Astrocyte (in vitro differentiated cells and primary cell): ENCODE data around the gene FMN2. TPM values are rescaled to one million over a fixed set of nuclear protein-coding genes. Genes with fewer than 3 reads are reported as not detected.

Experiments
- DNase-seq: peaks from one replicate; pipeline ENCODE4 v3.0.0-alpha.2; 2010; ENCODE audit warnings: low read depth
- FAIRE-seq: peaks from 2 replicates; lab custom pipeline; 2011; peaks lifted over from hg19 to GRCh38; lab: Jason Lieb, UNC
- H2AFZ ChIP-seq: 2 replicates; pipeline ENCODE4 v1.6.0; 2012; ENCODE audit warnings: low read depth, low read length, inconsistent platforms
- H3K27ac ChIP-seq: 2 replicates; pipeline ENCODE4 v1.5.1; 2011; ENCODE audit warnings: low read depth, low read length, inconsistent platforms
- H3K27me3 ChIP-seq: 2 replicates; pipeline ENCODE4 v1.6.0; 2011; ENCODE audit warnings: low read length, inconsistent platforms; ENCODE audit not compliant: insufficient read depth
- H3K36me3 ChIP-seq: 2 replicates; pipeline ENCODE4 v1.5.1; 2011; ENCODE audit warnings: low read length, inconsistent platforms; ENCODE audit not compliant: insufficient read depth
- H3K4me1 ChIP-seq: 2 replicates; pipeline ENCODE4 v1.5.1; 2011; ENCODE audit warnings: low read length, inconsistent platforms; ENCODE audit not compliant: insufficient read depth
- H3K4me2 ChIP-seq: 2 replicates; pipeline ENCODE4 v1.6.0; 2012; ENCODE audit warnings: low read length, inconsistent platforms
- H3K4me3 ChIP-seq: 2 replicates; pipeline ENCODE4 v1.5.1; 2011; ENCODE audit warnings: low read depth, mild to moderate bottlenecking, low read length, inconsistent platforms; ENCODE audit not compliant: insufficient read depth
- H3K79me2 ChIP-seq: 2 replicates; pipeline ENCODE4 v1.6.0; 2012; ENCODE audit warnings: mild to moderate bottlenecking, low read length, inconsistent platforms; ENCODE audit not compliant: insufficient read depth
- H3K9ac ChIP-seq: 2 replicates; pipeline ENCODE4 v1.6.0; 2012; ENCODE audit warnings: mild to moderate bottlenecking, low read length, inconsistent platforms
- H3K9me3 ChIP-seq: 2 replicates; pipeline ENCODE4 v1.5.1; 2012; ENCODE audit warnings: low read depth, mild to moderate bottlenecking, low read length, inconsistent platforms; ENCODE audit not compliant: insufficient read depth
- H4K20me1 ChIP-seq: 2 replicates; pipeline ENCODE4 v1.6.0; 2012; ENCODE audit warnings: low read length, inconsistent platforms; ENCODE audit not compliant: insufficient read depth
- H3K27ac Mint-ChIP-seq: one replicate; pipeline ENCODE4 v1.8.0; 2021; ENCODE audit warnings: mild to moderate bottlenecking, mixed read lengths; ENCODE audit not compliant: unreplicated experiment
- H3K27me3 Mint-ChIP-seq: one replicate; pipeline ENCODE4 v1.8.0; 2021; ENCODE audit warnings: low read depth, mixed read lengths; ENCODE audit not compliant: unreplicated experiment
- H3K36me3 Mint-ChIP-seq: one replicate; pipeline ENCODE4 v1.8.0; 2021; ENCODE audit warnings: low read depth, mixed read lengths; ENCODE audit not compliant: unreplicated experiment
- H3K4me1 Mint-ChIP-seq: one replicate; pipeline ENCODE4 v1.8.0; 2021; ENCODE audit warnings: low read depth, mixed read lengths; ENCODE audit not compliant: unreplicated experiment
- H3K4me3 Mint-ChIP-seq: one replicate; pipeline ENCODE4 v1.8.0; 2021; ENCODE audit warnings: mild to moderate bottlenecking, moderate library complexity, mixed read lengths; ENCODE audit not compliant: unreplicated experiment
- H3K9me3 Mint-ChIP-seq: one replicate; pipeline ENCODE4 v1.8.0; 2021; ENCODE audit warnings: mild to moderate bottlenecking, mixed read lengths; ENCODE audit not compliant: unreplicated experiment
- EZH2 ChIP-seq: IDR thresholded peaks from 2 replicates; pipeline ENCODE4 v1.6.1; 2012; ENCODE audit warnings: mild to moderate bottlenecking, low read length, inconsistent platforms; ENCODE audit not compliant: insufficient read depth
- total RNA-seq: library from RNA; stranded (reverse); gene quantifications from 2 replicates; pipeline ENCODE4 v1.2.1, GENCODE V29; 2021
- TF ChIP-seq, protein P1 (sequence below): IDR thresholded peaks from 2 replicates; pipeline ENCODE4 v1.5.1; 2011; ENCODE audit warnings: low read depth, mild to moderate bottlenecking, inconsistent platforms, low read length, moderate library complexity; ENCODE audit not compliant: insufficient read depth

FMN2 gene
- total RNA-seq, 1 donor from 2014 or later, result 2.4 TPM

DNA sequence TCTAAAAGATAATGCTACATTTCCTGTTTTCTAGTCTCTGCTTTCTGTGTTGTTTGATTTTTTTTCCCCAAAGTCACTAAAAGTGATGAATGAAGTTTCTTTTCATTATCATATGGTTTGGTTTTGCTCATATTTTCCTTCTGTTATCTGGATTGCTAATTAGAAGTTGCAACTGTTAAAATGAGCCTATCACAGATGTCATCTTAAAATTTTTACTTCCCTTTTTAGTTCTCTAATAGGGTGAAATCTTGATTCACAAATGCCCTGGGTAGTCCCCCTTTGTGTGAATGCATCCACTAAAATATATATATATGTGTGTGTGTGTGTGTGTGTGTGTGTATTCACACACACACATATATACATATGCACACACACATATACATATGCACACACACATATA is 376.2 kb downstream of the FMN2 start:
- no peaks in the 10 kb centered on the region for H3K79me2 ChIP-seq
- H3K9me3 ChIP-seq, result no peaks in the 10 kb centered on the region
- peaks cover 2% of the 10 kb centered on the region for H3K27me3 Mint-ChIP-seq
- H3K4me2 ChIP-seq, result no peak overlapping the region
- no peak overlapping the region for H3K9ac ChIP-seq
- H3K4me3 Mint-ChIP-seq, result no peak overlapping the region
- H3K27me3 ChIP-seq, result no peaks in the 10 kb centered on the region
- H3K4me3 ChIP-seq, result no peak overlapping the region
- no peak overlapping the region for H3K27ac Mint-ChIP-seq
- no peak overlapping the region for H2AFZ ChIP-seq
- DNase-seq, result no peak
- no peaks in the 10 kb centered on the region for H3K9me3 Mint-ChIP-seq
- H4K20me1 ChIP-seq, result no peaks in the 10 kb centered on the region
- TF ChIP-seq, protein P1, sequence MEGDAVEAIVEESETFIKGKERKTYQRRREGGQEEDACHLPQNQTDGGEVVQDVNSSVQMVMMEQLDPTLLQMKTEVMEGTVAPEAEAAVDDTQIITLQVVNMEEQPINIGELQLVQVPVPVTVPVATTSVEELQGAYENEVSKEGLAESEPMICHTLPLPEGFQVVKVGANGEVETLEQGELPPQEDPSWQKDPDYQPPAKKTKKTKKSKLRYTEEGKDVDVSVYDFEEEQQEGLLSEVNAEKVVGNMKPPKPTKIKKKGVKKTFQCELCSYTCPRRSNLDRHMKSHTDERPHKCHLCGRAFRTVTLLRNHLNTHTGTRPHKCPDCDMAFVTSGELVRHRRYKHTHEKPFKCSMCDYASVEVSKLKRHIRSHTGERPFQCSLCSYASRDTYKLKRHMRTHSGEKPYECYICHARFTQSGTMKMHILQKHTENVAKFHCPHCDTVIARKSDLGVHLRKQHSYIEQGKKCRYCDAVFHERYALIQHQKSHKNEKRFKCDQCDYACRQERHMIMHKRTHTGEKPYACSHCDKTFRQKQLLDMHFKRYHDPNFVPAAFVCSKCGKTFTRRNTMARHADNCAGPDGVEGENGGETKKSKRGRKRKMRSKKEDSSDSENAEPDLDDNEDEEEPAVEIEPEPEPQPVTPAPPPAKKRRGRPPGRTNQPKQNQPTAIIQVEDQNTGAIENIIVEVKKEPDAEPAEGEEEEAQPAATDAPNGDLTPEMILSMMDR, result no peak
- no peak for TF ChIP-seq EZH2
- FAIRE-seq, result no peak
- peaks cover 19% of the 10 kb centered on the region for H3K4me1 Mint-ChIP-seq
- peaks cover 7% of the 10 kb centered on the region for H3K4me1 ChIP-seq
- H3K36me3 ChIP-seq, result no peaks in the 10 kb centered on the region
- H3K36me3 Mint-ChIP-seq, result peaks cover 1% of the 10 kb centered on the region
- no peak overlapping the region for H3K27ac ChIP-seq

GRCh38 chr1:240468656-240469055 is 377.0 kb downstream of the FMN2 start:
- H4K20me1 ChIP-seq, result no peaks in the 10 kb centered on the region
- H3K4me1 ChIP-seq, result peaks cover 7% of the 10 kb centered on the region
- TF ChIP-seq, protein P1, result no peak
- no peak for TF ChIP-seq EZH2
- H3K4me3 Mint-ChIP-seq, result no peak overlapping the region
- H3K36me3 ChIP-seq, result no peaks in the 10 kb centered on the region
- H3K4me3 ChIP-seq, result no peak overlapping the region
- no peaks in the 10 kb centered on the region for H3K9me3 ChIP-seq
- H3K27ac Mint-ChIP-seq, result no peak overlapping the region
- no peaks in the 10 kb centered on the region for H3K9me3 Mint-ChIP-seq
- H3K27ac ChIP-seq, result no peak overlapping the region
- DNase-seq (no peak), FAIRE-seq (no peak)
- peaks cover 1% of the 10 kb centered on the region for H3K36me3 Mint-ChIP-seq
- H3K4me1 Mint-ChIP-seq, result peaks cover 23% of the 10 kb centered on the region
- no peak overlapping the region for H3K9ac ChIP-seq
- H3K27me3 ChIP-seq, result no peaks in the 10 kb centered on the region
- H2AFZ ChIP-seq, result no peak overlapping the region
- no peak overlapping the region for H3K4me2 ChIP-seq
- H3K79me2 ChIP-seq, result no peaks in the 10 kb centered on the region
- H3K27me3 Mint-ChIP-seq, result peaks cover 2% of the 10 kb centered on the region

DNA sequence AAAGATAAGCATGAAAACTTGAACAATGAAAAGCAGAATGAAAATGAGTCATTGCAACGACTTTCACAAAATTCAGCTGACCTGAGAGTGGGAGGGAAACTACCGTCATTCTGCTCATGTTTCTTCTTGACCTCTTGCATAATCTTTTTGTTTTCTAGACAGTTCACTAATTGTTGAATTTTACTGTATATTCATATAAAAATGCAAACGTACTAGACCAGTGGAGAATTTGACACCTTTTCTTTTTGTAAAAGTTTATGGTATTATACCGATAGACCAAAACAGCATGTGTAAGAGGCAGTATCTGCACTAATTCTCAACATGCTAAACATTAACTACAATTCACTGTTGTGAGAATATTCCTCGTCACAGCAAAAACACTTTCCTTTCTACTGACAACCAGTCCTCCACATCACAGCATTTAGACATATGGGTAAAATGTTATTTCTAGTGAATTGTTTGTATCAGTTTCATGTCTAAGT is 382.5 kb downstream of the FMN2 start:
- no peaks in the 10 kb centered on the region for H3K79me2 ChIP-seq

More for the DNA sequence above, 382.5 kb downstream of the FMN2 start:
- peak overlapping the region; percentile 30 for H3K27ac ChIP-seq
- no peaks in the 10 kb centered on the region for H3K36me3 Mint-ChIP-seq
- no peak overlapping the region for H3K4me3 Mint-ChIP-seq
- DNase-seq, result peak; percentile 87
- H3K4me1 Mint-ChIP-seq, result peaks cover 12% of the 10 kb centered on the region
- H3K9me3 ChIP-seq, result no peaks in the 10 kb centered on the region
- peaks cover 2% of the 10 kb centered on the region for H3K27me3 Mint-ChIP-seq
- H3K27me3 ChIP-seq, result no peaks in the 10 kb centered on the region
- H2AFZ ChIP-seq, result no peak overlapping the region
- H3K4me3 ChIP-seq, result no peak overlapping the region
- no peaks in the 10 kb centered on the region for H3K9me3 Mint-ChIP-seq
- peak overlapping the region; percentile 15 for H3K4me2 ChIP-seq
- peaks cover 2% of the 10 kb centered on the region for H3K4me1 ChIP-seq
- FAIRE-seq, result no peak
- TF ChIP-seq, protein P1, result no peak
- TF ChIP-seq EZH2, result no peak
- no peaks in the 10 kb centered on the region for H3K36me3 ChIP-seq
- H4K20me1 ChIP-seq, result no peaks in the 10 kb centered on the region
- H3K27ac Mint-ChIP-seq, result no peak overlapping the region
- no peak overlapping the region for H3K9ac ChIP-seq
